Dendritic cell treated with granulocyte-macrophage colony-stimulating factor and Interleukin-4, amounts not matched to agents 40 ng/mL and 50 ng/mL, for 4 days (primary cell): ENCODE data around the gene SLC38A9.

Source experiments
- H3K27ac Mint-ChIP-seq: one replicate; pipeline ENCODE4 v1.8.0; 2022; ENCODE audit warnings: mild to moderate bottlenecking, mixed read lengths
- H3K27me3 Mint-ChIP-seq: one replicate; pipeline ENCODE4 v1.8.0; 2022; ENCODE audit warnings: mild to moderate bottlenecking, mixed read lengths
- H3K36me3 Mint-ChIP-seq: one replicate; pipeline ENCODE4 v1.8.0; 2022; ENCODE audit warnings: low read depth, mixed read lengths
- H3K4me1 Mint-ChIP-seq: one replicate; pipeline ENCODE4 v1.8.0; 2022; ENCODE audit warnings: low read depth, mixed read lengths
- H3K4me3 Mint-ChIP-seq: one replicate; pipeline ENCODE4 v1.8.0; 2022; ENCODE audit warnings: mild to moderate bottlenecking, moderate library complexity, mixed read lengths
- H3K9me3 Mint-ChIP-seq: one replicate; pipeline ENCODE4 v1.8.0; 2022; ENCODE audit warnings: mixed read lengths
- intact Hi-C: fragments of 100-400 bp; cut with micrococcal nuclease; formaldehyde crosslinking; loops from one replicate; pipeline ENCODE4 v1.15.0; 2022

The SLC38A9 gene

GRCh38 chr5:55694152-55694830 lies 17.8 kb downstream of the SLC38A9 start:
- Mint-ChIP-seq H3K27me3 (no peaks in the 10 kb centered on the region), H3K9me3 (no peaks in the 10 kb centered on the region), H3K4me3 (no peak overlapping the region), H3K27ac (no peak overlapping the region), H3K36me3 (peaks cover 34% of the 10 kb centered on the region), H3K4me1 (peaks cover 25% of the 10 kb centered on the region)
- intact Hi-C loops: no loop called here

DNA sequence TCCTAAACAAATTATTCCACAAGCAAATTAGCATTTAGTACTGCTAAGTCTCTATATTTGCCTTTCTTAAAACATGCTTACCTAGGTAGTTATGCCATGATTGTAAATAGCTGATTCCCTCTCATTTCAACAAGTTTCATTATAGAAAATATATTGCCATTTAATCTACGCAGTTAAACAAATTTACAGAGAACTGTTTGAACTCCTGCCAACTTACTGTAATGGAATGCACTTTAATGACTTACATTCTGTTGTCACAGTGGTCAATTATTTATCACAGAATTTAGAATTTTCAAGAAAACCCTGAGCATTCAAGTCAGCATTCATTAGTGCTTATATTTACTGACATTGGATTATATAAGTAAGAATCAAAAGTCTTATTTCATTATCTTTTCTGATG lies 19.6 kb downstream of the SLC38A9 start:
- Mint-ChIP-seq H3K4me3 (no peak overlapping the region), H3K27ac (no peak overlapping the region), H3K9me3 (no peaks in the 10 kb centered on the region), H3K36me3 (peaks cover 34% of the 10 kb centered on the region), H3K4me1 (peaks cover 24% of the 10 kb centered on the region), H3K27me3 (no peaks in the 10 kb centered on the region)
- intact Hi-C loops: no loop called here

- H3K27ac Mint-ChIP-seq: no peak overlapping the region
- intact Hi-C loops: no loop called here
- H3K4me3 Mint-ChIP-seq: no peak overlapping the region
- no peaks in the 10 kb centered on the region for H3K9me3 Mint-ChIP-seq
- H3K36me3 Mint-ChIP-seq: peaks cover 32% of the 10 kb centered on the region
- H3K27me3 Mint-ChIP-seq: no peaks in the 10 kb centered on the region
- H3K4me1 Mint-ChIP-seq: peaks cover 24% of the 10 kb centered on the region
These were observed 20.1 kb downstream of the SLC38A9 start for GRCh38 chr5:55692106-55692417.

DNA sequence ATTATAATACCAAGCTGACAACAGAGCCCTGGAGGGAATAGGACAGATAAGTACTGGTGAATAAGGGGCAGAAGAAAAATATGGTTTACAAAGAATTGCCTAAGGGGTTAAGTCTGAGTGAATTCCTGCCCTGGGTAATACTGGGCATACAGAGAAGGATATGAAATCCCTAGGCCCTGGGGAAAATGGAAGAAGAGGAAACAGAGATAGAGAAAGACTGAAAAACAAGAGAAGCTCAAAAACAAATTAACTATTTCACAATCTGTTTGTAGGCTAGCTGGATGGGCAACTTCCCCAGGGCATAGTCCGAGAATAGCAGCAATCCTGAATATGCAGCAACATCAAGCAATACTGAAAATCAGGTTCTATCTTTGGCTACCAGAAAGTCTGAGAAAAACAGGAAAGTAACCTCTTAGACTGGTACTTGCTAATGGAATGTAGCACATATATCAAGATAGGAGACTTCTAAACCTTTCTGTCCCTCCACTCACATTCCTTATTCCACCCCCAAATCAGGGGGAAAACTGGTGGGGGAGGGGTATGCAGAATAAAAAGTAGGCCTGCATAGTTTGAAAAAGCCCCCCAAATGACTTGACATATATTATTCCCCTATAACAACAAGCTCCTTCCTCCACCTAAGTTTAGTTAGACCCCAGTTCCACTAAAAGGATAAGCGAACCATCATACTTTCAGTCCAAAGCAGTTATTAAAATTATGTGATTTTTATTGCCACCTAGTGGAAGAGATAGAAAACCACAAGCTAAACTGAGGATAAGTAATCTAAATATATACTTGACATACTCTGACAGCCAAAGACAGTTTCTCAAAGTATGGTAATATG lies 20.6 kb downstream of the SLC38A9 start:
- intact Hi-C loops: loop anchor here (1.0 to 2.0 kb wide), 3 partner anchors 284 to 519 kb away; partner anchors contain the start of gene CDC20B
- Mint-ChIP-seq H3K4me1 (peaks cover 24% of the 10 kb centered on the region), H3K4me3 (no peak overlapping the region), H3K9me3 (no peaks in the 10 kb centered on the region), H3K27ac (peak overlapping the region; percentile 34), H3K36me3 (peaks cover 30% of the 10 kb centered on the region), H3K27me3 (no peaks in the 10 kb centered on the region)

GRCh38 chr5:55682071-55682470 lies 30.1 kb downstream of the SLC38A9 start:
- Mint-ChIP-seq H3K9me3 (no peaks in the 10 kb centered on the region), H3K36me3 (peaks cover 30% of the 10 kb centered on the region), H3K4me3 (no peak overlapping the region), H3K4me1 (no peaks in the 10 kb centered on the region), H3K27ac (no peak overlapping the region), H3K27me3 (no peaks in the 10 kb centered on the region)
- intact Hi-C loops: no loop called here

GRCh38 chr5:55681301-55681700 lies 30.8 kb downstream of the SLC38A9 start:
- no peak overlapping the region for H3K27ac Mint-ChIP-seq
- intact Hi-C loops: no loop called here

DNA sequence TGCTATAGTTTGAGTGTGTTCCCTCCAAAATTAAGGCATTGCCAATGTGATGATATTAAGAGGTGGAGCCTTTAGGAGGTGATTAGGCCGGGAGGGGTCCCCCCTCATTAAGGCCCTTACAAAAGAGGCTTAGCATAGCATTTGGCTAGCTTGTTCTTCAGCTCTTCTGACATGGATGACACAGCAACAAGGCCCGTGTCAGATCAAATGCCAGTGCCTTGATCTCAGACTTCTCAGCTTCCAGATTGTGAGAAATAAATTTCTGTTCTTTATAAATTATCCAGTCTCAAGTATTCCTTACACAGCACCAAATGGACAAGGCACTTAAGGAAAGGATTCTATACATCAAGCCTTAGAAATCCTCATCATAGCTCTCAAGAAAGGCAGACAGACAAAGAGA lies 31.8 kb downstream of the SLC38A9 start:
- intact Hi-C loops: no loop called here
- no peaks in the 10 kb centered on the region for H3K4me1 Mint-ChIP-seq
- H3K27me3 Mint-ChIP-seq: no peaks in the 10 kb centered on the region
- H3K36me3 Mint-ChIP-seq: peaks cover 21% of the 10 kb centered on the region
- no peak overlapping the region for H3K27ac Mint-ChIP-seq
- no peak overlapping the region for H3K4me3 Mint-ChIP-seq
- no peaks in the 10 kb centered on the region for H3K9me3 Mint-ChIP-seq

More at GRCh38 chr5:55681301-55681700, 30.8 kb downstream of the SLC38A9 start:
- no peak overlapping the region for H3K4me3 Mint-ChIP-seq
- no peaks in the 10 kb centered on the region for H3K27me3 Mint-ChIP-seq
- H3K4me1 Mint-ChIP-seq: no peaks in the 10 kb centered on the region
- H3K9me3 Mint-ChIP-seq: no peaks in the 10 kb centered on the region
- peaks cover 23% of the 10 kb centered on the region for H3K36me3 Mint-ChIP-seq

DNA sequence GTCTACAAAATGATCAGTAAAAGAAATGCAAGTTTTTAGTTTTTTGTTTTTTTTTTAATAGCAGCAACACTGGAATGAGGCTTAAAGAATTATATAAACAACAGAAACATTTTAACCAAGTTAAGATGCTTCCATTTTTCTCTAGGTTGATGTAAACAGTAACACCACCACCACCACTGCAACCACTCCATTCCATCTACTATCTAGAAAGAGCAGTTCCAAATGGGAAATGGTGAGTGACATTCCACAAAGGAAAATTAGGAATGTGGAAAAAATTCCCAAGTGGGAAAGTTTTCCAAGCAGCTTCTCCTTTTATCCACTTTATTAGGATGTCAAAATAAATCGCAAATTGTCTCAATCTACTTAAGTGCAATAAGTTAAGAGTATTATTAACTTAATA lies 32.6 kb downstream of the SLC38A9 start:
- no peaks in the 10 kb centered on the region for H3K27me3 Mint-ChIP-seq
- intact Hi-C loops: no loop called here
- H3K4me1 Mint-ChIP-seq: no peaks in the 10 kb centered on the region

DNA sequence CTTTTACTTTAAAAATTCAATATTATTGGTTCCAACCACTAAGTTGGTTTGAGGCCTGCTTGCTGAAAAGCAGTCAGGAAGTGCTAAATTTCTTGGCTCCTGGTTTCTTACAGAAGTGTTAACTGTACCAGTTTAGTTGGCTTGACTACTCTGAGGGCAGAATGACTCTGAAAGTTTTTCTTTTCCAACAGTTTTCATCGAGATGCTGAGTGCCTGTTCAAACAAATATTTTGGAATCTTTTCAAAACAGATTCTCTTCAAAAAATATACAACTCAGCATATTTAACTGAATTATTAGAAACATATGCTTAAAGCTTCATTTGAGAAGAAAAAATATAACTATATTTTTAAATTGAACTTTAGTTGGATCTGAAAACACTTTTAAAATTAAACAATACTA lies 37.0 kb downstream of the SLC38A9 start:
- Mint-ChIP-seq H3K27ac (no peak overlapping the region), H3K27me3 (no peaks in the 10 kb centered on the region), H3K9me3 (no peaks in the 10 kb centered on the region), H3K36me3 (peaks cover 12% of the 10 kb centered on the region), H3K4me3 (no peak overlapping the region), H3K4me1 (no peaks in the 10 kb centered on the region)
- intact Hi-C loops: no loop called here

More for the DNA sequence above, 32.6 kb downstream of the SLC38A9 start:
- H3K4me3 Mint-ChIP-seq: no peak overlapping the region
- peaks cover 14% of the 10 kb centered on the region for H3K36me3 Mint-ChIP-seq
- H3K27ac Mint-ChIP-seq: no peak overlapping the region
- no peaks in the 10 kb centered on the region for H3K9me3 Mint-ChIP-seq

DNA sequence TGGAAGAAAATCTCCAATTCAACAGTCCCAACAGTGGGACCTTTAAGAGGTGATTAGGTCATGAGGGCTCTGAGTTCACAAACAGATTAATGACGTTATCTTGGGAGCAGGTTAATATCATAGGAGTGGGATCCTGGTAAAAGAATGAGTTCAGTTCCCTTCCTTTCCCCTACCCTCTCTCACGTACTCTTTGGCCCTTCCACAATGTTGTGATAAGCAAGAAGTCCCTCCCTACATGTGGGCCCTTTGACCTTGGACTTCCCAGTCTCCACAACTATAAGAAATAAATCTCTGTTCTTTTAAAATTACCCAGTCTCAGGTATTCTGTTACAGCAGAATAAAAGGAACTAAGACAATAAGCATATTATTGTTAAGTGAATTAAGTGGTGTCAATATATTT lies 37.8 kb downstream of the SLC38A9 start:
- H3K27ac Mint-ChIP-seq: no peak overlapping the region
- peaks cover 17% of the 10 kb centered on the region for H3K36me3 Mint-ChIP-seq
- no peaks in the 10 kb centered on the region for H3K9me3 Mint-ChIP-seq
- H3K27me3 Mint-ChIP-seq: no peaks in the 10 kb centered on the region
- H3K4me3 Mint-ChIP-seq: no peak overlapping the region
- intact Hi-C loops: no loop called here
- H3K4me1 Mint-ChIP-seq: no peaks in the 10 kb centered on the region

- H3K27me3 Mint-ChIP-seq: no peaks in the 10 kb centered on the region
- no peak overlapping the region for H3K4me3 Mint-ChIP-seq
- no peak overlapping the region for H3K27ac Mint-ChIP-seq
- intact Hi-C loops: no loop called here
- H3K4me1 Mint-ChIP-seq: no peaks in the 10 kb centered on the region
- H3K36me3 Mint-ChIP-seq: peaks cover 29% of the 10 kb centered on the region
- H3K9me3 Mint-ChIP-seq: no peaks in the 10 kb centered on the region
These were observed 39.6 kb downstream of the SLC38A9 start for GRCh38 chr5:55672477-55672911.

DNA sequence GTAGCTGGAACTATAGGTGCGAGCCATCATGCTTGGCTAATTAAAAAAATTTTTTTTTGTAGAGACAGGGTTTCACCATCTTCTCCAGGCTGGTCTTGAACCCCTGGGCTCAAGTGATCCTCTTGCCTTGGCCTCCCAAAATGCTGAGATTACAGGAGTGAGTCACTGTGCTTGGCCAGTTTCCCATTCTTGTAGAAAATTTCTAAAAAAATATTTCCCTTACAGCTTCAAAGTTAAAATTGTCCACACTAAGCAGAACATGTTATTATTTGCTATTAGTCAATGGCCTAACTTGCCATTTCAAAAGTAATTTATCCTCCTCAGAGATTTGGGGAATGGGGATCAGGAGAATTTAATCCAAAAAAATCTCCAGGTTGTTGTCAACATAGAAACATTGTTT lies 40.1 kb downstream of the SLC38A9 start:
- intact Hi-C loops: no loop called here
- no peaks in the 10 kb centered on the region for H3K4me1 Mint-ChIP-seq
- no peak overlapping the region for H3K27ac Mint-ChIP-seq
- no peak overlapping the region for H3K4me3 Mint-ChIP-seq
- no peaks in the 10 kb centered on the region for H3K27me3 Mint-ChIP-seq
- peaks cover 30% of the 10 kb centered on the region for H3K36me3 Mint-ChIP-seq
- no peaks in the 10 kb centered on the region for H3K9me3 Mint-ChIP-seq

DNA sequence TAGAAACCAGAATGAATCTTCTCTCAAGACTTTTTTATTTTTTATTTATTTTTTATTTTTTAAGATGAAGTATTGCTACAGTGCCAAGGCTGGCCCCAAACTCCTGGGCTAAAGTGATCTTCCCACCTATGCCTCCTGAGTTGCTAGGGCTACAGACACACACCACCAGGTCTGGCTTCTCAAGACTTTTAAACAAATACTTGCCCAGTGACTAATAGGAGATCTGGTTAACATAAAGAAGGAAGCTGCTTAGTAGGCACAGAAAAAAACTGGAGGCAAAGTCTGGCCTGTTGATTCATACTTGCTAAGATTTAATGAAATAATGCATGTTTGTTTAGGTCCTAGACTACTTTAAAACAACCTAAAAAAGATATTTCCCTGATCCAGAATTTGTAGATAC lies 43.8 kb downstream of the SLC38A9 start:
- Mint-ChIP-seq H3K27me3 (no peaks in the 10 kb centered on the region), H3K4me3 (no peak overlapping the region), H3K9me3 (no peaks in the 10 kb centered on the region), H3K27ac (no peak overlapping the region), H3K36me3 (peaks cover 46% of the 10 kb centered on the region), H3K4me1 (no peaks in the 10 kb centered on the region)
- intact Hi-C loops: no loop called here

DNA sequence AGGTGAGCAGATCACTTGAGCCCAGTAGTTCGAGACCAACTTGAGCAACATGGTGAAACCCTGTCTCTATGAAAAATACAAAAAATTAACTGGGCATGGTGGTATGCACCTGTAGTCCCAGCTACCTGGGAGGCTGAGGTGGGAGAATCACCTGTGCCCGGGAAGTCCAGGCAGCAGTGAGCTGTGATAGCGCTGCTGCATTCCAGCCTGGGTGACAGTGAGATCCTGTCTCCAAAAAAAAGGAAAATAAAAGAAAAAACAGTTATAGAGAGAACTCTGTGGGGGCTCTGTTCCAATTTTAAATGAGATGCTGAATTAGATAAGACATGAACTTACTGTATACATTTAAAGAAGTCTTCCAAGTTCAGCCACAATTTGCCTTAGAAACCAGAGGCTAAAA lies 44.2 kb downstream of the SLC38A9 start:
- Mint-ChIP-seq H3K4me1 (no peaks in the 10 kb centered on the region), H3K27ac (no peak overlapping the region), H3K27me3 (no peaks in the 10 kb centered on the region), H3K9me3 (no peaks in the 10 kb centered on the region), H3K4me3 (no peak overlapping the region), H3K36me3 (peaks cover 50% of the 10 kb centered on the region)
- intact Hi-C loops: no loop called here
